Upper lobe of left lung (tissue), 6 donors: ENCODE data around the gene TRIM44. TPM values are rescaled to one million over a fixed set of nuclear protein-coding genes. Genes with fewer than 3 reads are reported as not detected.
A peak's percentile ranks its signal among the peaks of the same experiment; 100 is the strongest.
"Not testable (repeated sequence)": the region's sequence is repeated elsewhere in the genome, so short reads cannot be mapped to it uniquely, and the experiment has no call there.

ENCODE experiments used
- ATAC-seq, 2 donors: fragments of 200-7000 bp; cut with Tn5 transposase; one replicate each; pipeline ENCODE4 v1.9.1; 2022; ENCODE audit warnings: mild to moderate bottlenecking in 2 of 2, moderate library complexity in 2 of 2; ENCODE audit not compliant: low FRiP score in 2 of 2
- DNase-seq, 2 donors: peaks; one replicate each; pipeline ENCODE4 v3.0.0-alpha.2; 2019 to 2020
- H3K27ac ChIP-seq, 4 donors: fragments of 200-600 bp; sonication (generic); one replicate each; pipeline ENCODE4 v1.5.1; 2016 to 2019
- H3K27me3 ChIP-seq, 4 donors: fragments of 200-600 bp; sonication (generic); one replicate each; pipeline ENCODE4 v1.5.1; 2017 to 2019
- H3K36me3 ChIP-seq, 4 donors: fragments of 200-600 bp; sonication (generic); one replicate each; pipeline ENCODE4 v1.5.1; 2016 to 2019
- H3K4me1 ChIP-seq, 4 donors: fragments of 200-600 bp; sonication (generic); one replicate each; pipeline ENCODE4 v1.5.1; 2018 to 2019
- H3K4me3 ChIP-seq, 4 donors: fragments of 200-600 bp; sonication (generic); one replicate each; pipeline ENCODE4 v1.5.1; 2017 to 2019; ENCODE audit warnings: mild to moderate bottlenecking in 2 of 4, moderate library complexity in 1 of 4
- H3K9me3 ChIP-seq, 4 donors: fragments of 200-600 bp; sonication (generic); one replicate each; pipeline ENCODE4 v1.5.1; 2018 to 2019
- CTCF ChIP-seq, 6 experiments: fragments of 450-650 bp in 4 of 6; fragments of 200-600 bp in 2 of 6; sonication (generic) in 2 of 6; IDR thresholded peaks; one replicate each; pipeline ENCODE4 v1.5.1; 2016 to 2019; ENCODE audit warnings: antibody characterized with exemption in 6 of 6
- EP300 ChIP-seq, 4 donors: sonication (generic); formaldehyde crosslinking; IDR thresholded peaks; one replicate each; pipeline ENCODE4 v1.5.1; 2017; ENCODE audit warnings: antibody characterized with exemption in 4 of 4, control low read depth in 2 of 4
- POLR2A ChIP-seq, 4 donors: fragments of 450-650 bp; IDR thresholded peaks; one replicate each; pipeline ENCODE4 v1.5.1; 2016 to 2017; ENCODE audit warnings: antibody characterized with exemption in 4 of 4, mild to moderate bottlenecking in 2 of 4
- POLR2AphosphoS5 ChIP-seq, 2 donors: sonication (generic); formaldehyde crosslinking; IDR thresholded peaks; one replicate each; pipeline ENCODE4 v1.5.1; 2017; ENCODE audit warnings: antibody characterized with exemption in 2 of 2
- WGBS, 2 donors: methylation state at CpG; one replicate each; pipeline ENCODE4 v1.1.5; 2017 to 2018; 5-methylcytosine and 5-hydroxymethylcytosine counted together
- total RNA-seq, 6 donors: library from RNA; depleted of rRNA in 4 of 6; stranded (reverse); fragments of >200 nt in 4 of 6; gene quantifications; one replicate each; pipeline versions ENCODE4 v1.1.0 to v1.2.1, GENCODE V29; 2016 to 2021
- donor health status: DM: no; HTN: no; CAD: no; lungs with moderate emphysema.
- donor health status: DM: no; HTN: yes; CAD: no; lungs with severe emphysema.

The TRIM44 gene
- total RNA-seq, 6 donors from 2014 or later = 48.9 to 133 (median 64.0) TPM

- H3K36me3 ChIP-seq = no peaks in the 10 kb centered on the region
- H3K27ac ChIP-seq = no peak overlapping the region
- H3K9me3 ChIP-seq = no peaks in the 10 kb centered on the region
- DNase-seq (peak in 1 of 2 donors; percentile 32), ATAC-seq (no peak)
- TF ChIP-seq POLR2AphosphoS5 (IDR thresholded peaks at IDR 0.05) = no peak
- TF ChIP-seq EP300 (IDR thresholded peaks at IDR 0.05) = no peak
- no peak for TF ChIP-seq CTCF (IDR thresholded peaks at IDR 0.05)
- TF ChIP-seq POLR2A (IDR thresholded peaks at IDR 0.05) = no peak
- H3K27me3 ChIP-seq = no peaks in the 10 kb centered on the region
- peaks cover 6 to 22% (median 14%) of the 10 kb centered on the region in 4 donors for H3K4me1 ChIP-seq
- H3K4me3 ChIP-seq = no peak overlapping the region
- WGBS, 2 donors = 70 to 76% methylated on average over 5 of the region's 5 CpGs
These were observed 163.4 kb downstream of the TRIM44 start for GRCh38 chr11:35826006-35826405.

GRCh38 chr11:35826949-35827348, 164.4 kb downstream of the TRIM44 start:
- 0 to 58% methylated on average over 1 to 4 of the region's 4 CpGs for WGBS, 2 donors
- H3K27ac ChIP-seq = no peak overlapping the region
- DNase-seq (no peak), ATAC-seq (no peak)
- TF ChIP-seq EP300 (IDR thresholded peaks at IDR 0.05) (no peak), POLR2A (IDR thresholded peaks at IDR 0.05) (no peak), POLR2AphosphoS5 (IDR thresholded peaks at IDR 0.05) (no peak), CTCF (IDR thresholded peaks at IDR 0.05) (no peak)
- H3K9me3 ChIP-seq = no peaks in the 10 kb centered on the region
- H3K4me1 ChIP-seq = peaks cover 6 to 16% (median 12%) of the 10 kb centered on the region in 4 donors
- H3K36me3 ChIP-seq = no peaks in the 10 kb centered on the region
- no peak overlapping the region for H3K4me3 ChIP-seq
- no peaks in the 10 kb centered on the region for H3K27me3 ChIP-seq

- 86 to 87% methylated on average over 4 of the region's 4 CpGs for WGBS, 2 donors
These were observed 173.6 kb downstream of the TRIM44 start for GRCh38 chr11:35836205-35836604.

GRCh38 chr11:35838071-35838470, 175.5 kb downstream of the TRIM44 start:
- 73 to 83% methylated on average over 3 of the region's 3 CpGs for WGBS, 2 donors
- no peak overlapping the region for H3K4me3 ChIP-seq
- no peak overlapping the region for H3K27ac ChIP-seq
- no peak for TF ChIP-seq POLR2A (IDR thresholded peaks at IDR 0.05)
- no peak for TF ChIP-seq POLR2AphosphoS5 (IDR thresholded peaks at IDR 0.05)
- ATAC-seq (no peak), DNase-seq (no peak)
- no peaks in the 10 kb centered on the region for H3K36me3 ChIP-seq
- H3K27me3 ChIP-seq = no peaks in the 10 kb centered on the region
- no peaks in the 10 kb centered on the region for H3K4me1 ChIP-seq
- H3K9me3 ChIP-seq = peaks cover 0 to 6% (median 2%) of the 10 kb centered on the region in 4 donors

More at GRCh38 chr11:35836205-35836604, 173.6 kb downstream of the TRIM44 start:
- Histone ChIP-seq H3K36me3 (no peaks in the 10 kb centered on the region), H3K27ac (no peak overlapping the region), H3K4me1 (no peaks in the 10 kb centered on the region), H3K27me3 (no peaks in the 10 kb centered on the region), H3K4me3 (no peak overlapping the region), H3K9me3 (peaks cover 0 to 6% (median 4%) of the 10 kb centered on the region in 4 donors)
- no peak for DNase-seq
- ATAC-seq = no peak
- TF ChIP-seq POLR2AphosphoS5 (IDR thresholded peaks at IDR 0.05) (no peak), EP300 (IDR thresholded peaks at IDR 0.05) (no peak), POLR2A (IDR thresholded peaks at IDR 0.05) (no peak), CTCF (IDR thresholded peaks at IDR 0.05) (no peak)

- not testable (repeated sequence) for H3K27ac ChIP-seq, H3K4me3 ChIP-seq, H3K27me3 ChIP-seq, ATAC-seq, H3K36me3 ChIP-seq, H3K9me3 ChIP-seq, DNase-seq, H3K4me1 ChIP-seq
- 86 to 89% methylated on average over 10 of the region's 10 CpGs for WGBS, 2 donors
These were observed 176.3 kb downstream of the TRIM44 start for GRCh38 chr11:35838697-35839367.
